Suprapubic skin (tissue), 3 donors: ENCODE results near the gene KMT2C.

Experiments
- POLR2AphosphoS5 ChIP-seq, 3 donors: sonication (generic); formaldehyde crosslinking; IDR thresholded peaks; one replicate each; pipeline ENCODE4 v1.6.1; 2017; ENCODE audit warnings: antibody characterized with exemption in 3 of 3
- TF ChIP-seq, protein P1 (sequence below), 2 donors: fragments of 200-600 bp in 1 of 2; fragments of 450-650 bp in 1 of 2; sonication (generic) in 1 of 2; IDR thresholded peaks; one replicate each; pipeline ENCODE4 v1.5.1; 2016 to 2019; ENCODE audit warnings: antibody characterized with exemption in 2 of 2, mild to moderate bottlenecking in 1 of 2, moderate library complexity in 1 of 2

DNA sequence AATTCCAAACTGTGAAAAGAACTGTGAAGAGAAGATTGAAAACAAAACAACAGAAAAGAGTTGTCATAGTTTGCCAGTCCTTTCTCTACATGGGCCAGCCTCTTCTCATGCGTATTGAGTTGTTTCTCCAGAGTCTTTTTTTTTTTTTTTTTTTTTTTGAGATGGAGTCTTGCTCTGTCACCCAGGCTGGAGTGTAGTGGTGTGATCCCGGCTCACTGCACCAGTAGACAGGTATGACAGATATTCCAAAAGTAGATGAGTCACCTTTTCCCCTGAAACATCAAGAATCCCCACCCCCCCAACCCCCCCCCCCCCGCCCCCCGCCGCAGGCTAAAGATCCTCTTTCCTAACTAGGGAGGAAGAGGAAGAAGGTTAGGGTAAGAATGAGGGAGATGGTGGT lies 15.6 kb upstream of the KMT2C start:
- TF ChIP-seq, protein P1, sequence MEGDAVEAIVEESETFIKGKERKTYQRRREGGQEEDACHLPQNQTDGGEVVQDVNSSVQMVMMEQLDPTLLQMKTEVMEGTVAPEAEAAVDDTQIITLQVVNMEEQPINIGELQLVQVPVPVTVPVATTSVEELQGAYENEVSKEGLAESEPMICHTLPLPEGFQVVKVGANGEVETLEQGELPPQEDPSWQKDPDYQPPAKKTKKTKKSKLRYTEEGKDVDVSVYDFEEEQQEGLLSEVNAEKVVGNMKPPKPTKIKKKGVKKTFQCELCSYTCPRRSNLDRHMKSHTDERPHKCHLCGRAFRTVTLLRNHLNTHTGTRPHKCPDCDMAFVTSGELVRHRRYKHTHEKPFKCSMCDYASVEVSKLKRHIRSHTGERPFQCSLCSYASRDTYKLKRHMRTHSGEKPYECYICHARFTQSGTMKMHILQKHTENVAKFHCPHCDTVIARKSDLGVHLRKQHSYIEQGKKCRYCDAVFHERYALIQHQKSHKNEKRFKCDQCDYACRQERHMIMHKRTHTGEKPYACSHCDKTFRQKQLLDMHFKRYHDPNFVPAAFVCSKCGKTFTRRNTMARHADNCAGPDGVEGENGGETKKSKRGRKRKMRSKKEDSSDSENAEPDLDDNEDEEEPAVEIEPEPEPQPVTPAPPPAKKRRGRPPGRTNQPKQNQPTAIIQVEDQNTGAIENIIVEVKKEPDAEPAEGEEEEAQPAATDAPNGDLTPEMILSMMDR (IDR thresholded peaks at IDR 0.05): no peak
- no peak for TF ChIP-seq POLR2AphosphoS5 (IDR thresholded peaks at IDR 0.05)
